CD4-positive, alpha-beta T cell (primary cell): ENCODE data around the gene UNC80. TPM values are rescaled to one million over a fixed set of nuclear protein-coding genes. Genes with fewer than 3 reads are reported as not detected.

ENCODE experiments used
- ATAC-seq: fragments of 200-7000 bp; cut with Tn5 transposase; one replicate; pipeline ENCODE4 v1.10.0; 2022; ENCODE audit warnings: mild to moderate bottlenecking; ENCODE audit not compliant: poor library complexity
- CTCF ChIA-PET: fragments of 350-600 bp; sonication (Branson Sonifier 250); formaldehyde crosslinking; loops from one replicate; lab custom pipeline; 2021; ENCODE audit warnings: antibody characterized with exemption, inconsistent platforms; lab: Charles Lee
- POLR2A ChIA-PET: fragments of 350-600 bp; sonication (Branson Sonifier 250); formaldehyde crosslinking; loops from one replicate; lab custom pipeline; 2021; ENCODE audit warnings: antibody characterized with exemption, inconsistent platforms; lab: Charles Lee
- DNase-seq, 14 experiments: peaks; one replicate each; pipeline ENCODE4 v3.0.0-alpha.2; 2013 to 2020; ENCODE audit warnings: mixed read lengths in 2 of 14
- H3K27ac ChIP-seq, 2 donors: one replicate each; pipeline versions ENCODE4 v1.5.1 to v1.7.0; 2013; ENCODE audit warnings: low read length in 2 of 2, low read depth in 1 of 2, mild to moderate bottlenecking in 1 of 2
- H3K27me3 ChIP-seq, 2 experiments: 1 replicate in 1 of 2; 2 replicates in 1 of 2; pipeline versions ENCODE4 v1.6.1 to v1.7.0; 2013; ENCODE audit warnings: low read length in 2 of 2, control low read depth in 1 of 2, mild to moderate bottlenecking in 1 of 2, moderate library complexity in 1 of 2; ENCODE audit not compliant: insufficient read depth in 2 of 2, control insufficient read depth in 1 of 2
- H3K36me3 ChIP-seq: one replicate; pipeline ENCODE4 v1.6.1; 2013; ENCODE audit warnings: low read length, control low read depth; ENCODE audit not compliant: insufficient read depth
- H3K4me1 ChIP-seq: one replicate; pipeline ENCODE4 v1.6.1; 2013; ENCODE audit warnings: low read length, control low read depth; ENCODE audit not compliant: insufficient read depth
- H3K4me3 ChIP-seq: one replicate; pipeline ENCODE4 v1.5.1; 2013; ENCODE audit warnings: mild to moderate bottlenecking, low read length, moderate library complexity
- H3K9me3 ChIP-seq, 2 experiments: 1 replicate in 1 of 2; 2 replicates in 1 of 2; pipeline versions ENCODE4 v1.6.1 to v1.7.0; 2013; ENCODE audit warnings: low read length in 2 of 2, mild to moderate bottlenecking in 2 of 2, control low read depth in 1 of 2, moderate library complexity in 1 of 2; ENCODE audit not compliant: control insufficient read depth in 1 of 2, insufficient read depth in 1 of 2
- H3K27ac Mint-ChIP-seq: one replicate; pipeline ENCODE4 v1.8.0; 2020; ENCODE audit warnings: mixed read lengths
- H3K27me3 Mint-ChIP-seq: one replicate; pipeline ENCODE4 v1.8.0; 2021; ENCODE audit warnings: mixed read lengths
- H3K36me3 Mint-ChIP-seq: one replicate; pipeline ENCODE4 v1.8.0; 2021; ENCODE audit warnings: low read depth, mixed read lengths
- H3K4me1 Mint-ChIP-seq: one replicate; pipeline ENCODE4 v1.8.0; 2021; ENCODE audit warnings: low read depth, mixed read lengths
- H3K4me3 Mint-ChIP-seq: one replicate; pipeline ENCODE4 v1.8.0; 2020; ENCODE audit warnings: mild to moderate bottlenecking, mixed read lengths
- H3K9me3 Mint-ChIP-seq: one replicate; pipeline ENCODE4 v1.8.0; 2020; ENCODE audit warnings: mixed read lengths
- intact Hi-C, 2 experiments: fragments of 100-400 bp; cut with DNase I in 1 of 2; cut with micrococcal nuclease in 1 of 2; formaldehyde crosslinking; loops; one replicate each; pipeline versions ENCODE4 v1.15.1 to v1.9.0; 2023 to 2025; cut with DNase I, micrococcal nuclease
- total RNA-seq, 174 experiments: library from RNA in 2 of 174; stranded (reverse) in 2 of 174; gene quantifications; one replicate each; pipeline ENCODE4 v1.2.3 and lab custom pipeline; 2021 to 2026
- TF ChIP-seq, protein P1 (sequence below): fragments of 200-600 bp; IDR thresholded peaks from one replicate; pipeline ENCODE4 v1.8.0; 2022; ENCODE audit warnings: antibody characterized with exemption, mild to moderate bottlenecking

UNC80 gene
- total RNA-seq, 2 experiments from 2014 or later = not detected

DNA sequence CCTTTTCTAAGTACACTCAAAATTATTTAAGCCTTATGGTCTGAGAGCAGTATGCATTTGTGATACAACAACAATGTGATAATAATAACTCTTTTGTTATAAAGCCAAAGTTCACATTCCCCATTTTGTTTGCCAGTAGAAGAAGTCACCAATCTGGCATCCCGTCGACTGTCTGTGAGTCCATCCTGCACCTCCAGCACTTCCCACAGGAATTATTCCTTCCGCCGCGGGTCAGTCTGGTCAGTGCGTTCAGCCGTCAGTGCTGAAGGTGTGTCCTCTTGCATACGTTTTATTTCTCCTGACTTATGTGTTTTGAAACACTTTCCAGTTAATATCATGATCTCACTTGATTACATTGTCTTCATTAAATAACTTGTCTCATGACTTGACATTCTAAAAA is 150.5 kb downstream of the UNC80 start:
- no peaks in the 10 kb centered on the region for H3K9me3 Mint-ChIP-seq
- ChIA-PET POLR2A (no interaction called here), CTCF (no interaction called here)
- no peak overlapping the region for H3K27ac Mint-ChIP-seq
- TF ChIP-seq, protein P1, sequence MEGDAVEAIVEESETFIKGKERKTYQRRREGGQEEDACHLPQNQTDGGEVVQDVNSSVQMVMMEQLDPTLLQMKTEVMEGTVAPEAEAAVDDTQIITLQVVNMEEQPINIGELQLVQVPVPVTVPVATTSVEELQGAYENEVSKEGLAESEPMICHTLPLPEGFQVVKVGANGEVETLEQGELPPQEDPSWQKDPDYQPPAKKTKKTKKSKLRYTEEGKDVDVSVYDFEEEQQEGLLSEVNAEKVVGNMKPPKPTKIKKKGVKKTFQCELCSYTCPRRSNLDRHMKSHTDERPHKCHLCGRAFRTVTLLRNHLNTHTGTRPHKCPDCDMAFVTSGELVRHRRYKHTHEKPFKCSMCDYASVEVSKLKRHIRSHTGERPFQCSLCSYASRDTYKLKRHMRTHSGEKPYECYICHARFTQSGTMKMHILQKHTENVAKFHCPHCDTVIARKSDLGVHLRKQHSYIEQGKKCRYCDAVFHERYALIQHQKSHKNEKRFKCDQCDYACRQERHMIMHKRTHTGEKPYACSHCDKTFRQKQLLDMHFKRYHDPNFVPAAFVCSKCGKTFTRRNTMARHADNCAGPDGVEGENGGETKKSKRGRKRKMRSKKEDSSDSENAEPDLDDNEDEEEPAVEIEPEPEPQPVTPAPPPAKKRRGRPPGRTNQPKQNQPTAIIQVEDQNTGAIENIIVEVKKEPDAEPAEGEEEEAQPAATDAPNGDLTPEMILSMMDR = no peak
- no peak overlapping the region for H3K4me3 ChIP-seq
- H3K9me3 ChIP-seq = no peaks in the 10 kb centered on the region
- H3K27me3 Mint-ChIP-seq = peaks cover 17% of the 10 kb centered on the region
- peaks cover 0 to 3% of the 10 kb centered on the region in 2 experiments for H3K27me3 ChIP-seq
- ATAC-seq = no peak
- no peak overlapping the region for H3K27ac ChIP-seq
- intact Hi-C loops = no loop called here
- DNase-seq = no peak
- no peak overlapping the region for H3K4me3 Mint-ChIP-seq
- H3K36me3 ChIP-seq = no peaks in the 10 kb centered on the region
- no peaks in the 10 kb centered on the region for H3K36me3 Mint-ChIP-seq
- H3K4me1 ChIP-seq = no peaks in the 10 kb centered on the region
- no peaks in the 10 kb centered on the region for H3K4me1 Mint-ChIP-seq

DNA sequence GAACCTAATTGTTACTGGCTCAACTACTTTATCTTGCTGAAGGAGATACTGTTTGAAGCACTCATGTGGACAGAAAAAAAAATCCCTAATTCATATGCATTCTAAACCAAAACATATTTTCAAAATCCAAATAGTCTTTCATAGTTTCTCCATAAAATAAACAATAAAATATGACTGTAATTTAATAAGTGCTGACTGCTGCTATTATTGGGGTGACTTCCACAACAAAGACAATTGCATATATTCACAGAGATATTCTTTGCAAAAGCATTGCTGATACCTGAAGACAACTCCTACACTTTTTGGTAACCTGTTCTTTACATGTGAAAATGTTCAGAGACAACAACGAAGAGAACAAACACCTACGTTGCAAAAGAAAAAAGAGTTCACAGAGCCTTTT is 157.7 kb downstream of the UNC80 start:
- intact Hi-C loops = no loop called here
- no peak for ATAC-seq
- ChIA-PET CTCF (no interaction called here), POLR2A (no interaction called here)
- TF ChIP-seq, protein P1 = no peak
- H3K27me3 Mint-ChIP-seq = peaks cover 16% of the 10 kb centered on the region
- no peak overlapping the region for H3K4me3 Mint-ChIP-seq
- H3K27ac Mint-ChIP-seq = no peak overlapping the region
- H3K4me1 ChIP-seq = no peaks in the 10 kb centered on the region
- no peaks in the 10 kb centered on the region for H3K9me3 Mint-ChIP-seq
- H3K4me1 Mint-ChIP-seq = no peaks in the 10 kb centered on the region
- H3K36me3 ChIP-seq = no peaks in the 10 kb centered on the region
- no peaks in the 10 kb centered on the region for H3K36me3 Mint-ChIP-seq
- no peak for DNase-seq
- no peaks in the 10 kb centered on the region for H3K9me3 ChIP-seq
- H3K4me3 ChIP-seq = no peak overlapping the region
- peaks cover 0 to 3% of the 10 kb centered on the region in 2 experiments for H3K27me3 ChIP-seq
- H3K27ac ChIP-seq = no peak overlapping the region

DNA sequence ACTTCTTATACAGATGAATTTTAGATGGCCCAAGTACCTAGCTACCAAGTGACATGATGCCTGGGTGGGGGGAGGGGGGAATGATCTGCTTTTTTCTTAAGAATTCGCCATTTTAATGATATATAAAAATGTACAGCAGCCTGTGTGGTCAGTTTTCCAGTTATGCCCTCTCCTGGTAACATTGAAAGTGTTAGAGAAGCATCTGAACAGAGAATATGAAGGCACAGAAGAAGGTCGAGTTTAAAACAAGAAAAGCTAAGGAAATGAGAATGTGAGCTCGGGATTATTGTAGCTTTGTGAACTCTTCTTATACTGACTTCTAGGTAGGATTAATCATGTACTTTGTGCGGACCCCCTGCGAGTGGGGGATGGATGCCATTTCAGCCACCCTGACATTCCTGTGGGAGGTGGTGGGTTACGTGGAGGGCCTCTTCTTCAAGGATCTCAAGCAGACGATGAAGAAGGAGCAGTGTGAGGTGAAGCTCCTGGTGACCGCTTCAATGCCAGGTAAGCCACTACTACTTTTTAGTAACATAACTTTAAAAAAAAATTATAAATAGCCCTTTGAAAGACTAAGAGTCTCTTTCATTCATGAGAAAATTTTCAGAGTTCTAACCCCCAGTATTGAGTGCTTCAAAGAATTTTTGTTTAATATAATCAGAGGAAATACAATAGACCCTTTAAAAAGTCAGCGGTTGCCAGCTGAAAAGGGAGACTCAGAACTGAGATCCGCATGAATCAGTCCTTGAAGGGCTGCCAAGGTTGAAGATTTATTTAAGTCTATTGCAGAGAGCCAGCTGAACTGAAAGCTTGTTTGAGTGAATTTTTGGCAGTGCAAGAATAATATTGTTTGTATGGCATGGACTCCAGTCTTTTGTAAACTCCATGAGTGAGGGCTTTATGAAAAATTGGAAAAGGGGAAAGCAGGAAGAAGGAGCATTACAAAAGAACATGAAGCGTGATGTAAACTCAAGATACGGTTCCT is 162.2 kb downstream of the UNC80 start:
- no peak overlapping the region for H3K4me3 Mint-ChIP-seq
- peaks cover 12% of the 10 kb centered on the region for H3K27me3 Mint-ChIP-seq
- Histone ChIP-seq H3K27ac (no peak overlapping the region), H3K4me1 (no peaks in the 10 kb centered on the region), H3K36me3 (no peaks in the 10 kb centered on the region), H3K27me3 (no peaks in the 10 kb centered on the region), H3K4me3 (no peak overlapping the region), H3K9me3 (no peaks in the 10 kb centered on the region)
- TF ChIP-seq, protein P1 = no peak
- ChIA-PET POLR2A (no interaction called here), CTCF (no interaction called here)
- no peak for ATAC-seq
- no peak for DNase-seq
- no peaks in the 10 kb centered on the region for H3K9me3 Mint-ChIP-seq
- no peak overlapping the region for H3K27ac Mint-ChIP-seq
- H3K4me1 Mint-ChIP-seq = no peaks in the 10 kb centered on the region
- no peaks in the 10 kb centered on the region for H3K36me3 Mint-ChIP-seq
- intact Hi-C loops = no loop called here
